ENCODE measurements around the gene SYPL1.

The SYPL1 gene

GRCh38 chr7:106108991-106109390 is 3.1 kb downstream of the SYPL1 start:
- no peak for TF ChIP-seq REST (IDR thresholded peaks at IDR 0.05; ENCODE audit: insufficient read depth in 1 of 2, low read depth in 2 of 2, low read length in 2 of 2)
- TF ChIP-seq POLR2AphosphoS5 (IDR thresholded peaks at IDR 0.05; ENCODE audit: low read depth, low read length): no peak
- TF ChIP-seq SIN3A (IDR thresholded peaks at IDR 0.05; ENCODE audit: borderline replicate concordance, insufficient read depth, low read length): no peak
- no peak for TF ChIP-seq FOXP2 (optimal IDR thresholded peaks at IDR 0.05; ENCODE audit: borderline replicate concordance, extremely low read depth, extremely low read length, insufficient read depth)
- TF ChIP-seq TAF1 (IDR thresholded peaks at IDR 0.05; ENCODE audit: borderline replicate concordance, insufficient read depth, low read length): no peak

GRCh38 chr7:106104721-106105260 is 7.3 kb downstream of the SYPL1 start:
- TF ChIP-seq TAF1 (IDR thresholded peaks at IDR 0.05; ENCODE audit: borderline replicate concordance, insufficient read depth, low read length) (no peak), POLR2AphosphoS5 (IDR thresholded peaks at IDR 0.05; ENCODE audit: low read depth, low read length) (no peak)

- TF ChIP-seq SIN3A (IDR thresholded peaks at IDR 0.05; ENCODE audit: borderline replicate concordance, insufficient read depth, low read length): no peak
- TF ChIP-seq FOXP2 (optimal IDR thresholded peaks at IDR 0.05; ENCODE audit: borderline replicate concordance, extremely low read depth, extremely low read length, insufficient read depth): no peak
- no peak for TF ChIP-seq POLR2AphosphoS5 (IDR thresholded peaks at IDR 0.05; ENCODE audit: low read depth, low read length)
- TF ChIP-seq REST (IDR thresholded peaks at IDR 0.05; ENCODE audit: insufficient read depth in 1 of 2, low read depth in 2 of 2, low read length in 2 of 2): no peak
- no peak for TF ChIP-seq TAF1 (IDR thresholded peaks at IDR 0.05; ENCODE audit: borderline replicate concordance, insufficient read depth, low read length)
Observed at GRCh38 chr7:106102387-106102966, 9.6 kb downstream of the SYPL1 start.

GRCh38 chr7:106101726-106102125 is 10.4 kb downstream of the SYPL1 start:
- no peak for TF ChIP-seq FOXP2 (optimal IDR thresholded peaks at IDR 0.05; ENCODE audit: borderline replicate concordance, extremely low read depth, extremely low read length, insufficient read depth)
- no peak for TF ChIP-seq SIN3A (IDR thresholded peaks at IDR 0.05; ENCODE audit: borderline replicate concordance, insufficient read depth, low read length)
- TF ChIP-seq REST (IDR thresholded peaks at IDR 0.05; ENCODE audit: insufficient read depth in 1 of 2, low read depth in 2 of 2, low read length in 2 of 2): no peak
- no peak for TF ChIP-seq POLR2AphosphoS5 (IDR thresholded peaks at IDR 0.05; ENCODE audit: low read depth, low read length)
- TF ChIP-seq TAF1 (IDR thresholded peaks at IDR 0.05; ENCODE audit: borderline replicate concordance, insufficient read depth, low read length): no peak

GRCh38 chr7:106100863-106101629 is 11.1 kb downstream of the SYPL1 start:
- no peak for TF ChIP-seq POLR2AphosphoS5 (IDR thresholded peaks at IDR 0.05; ENCODE audit: low read depth, low read length)
- no peak for TF ChIP-seq TAF1 (IDR thresholded peaks at IDR 0.05; ENCODE audit: borderline replicate concordance, insufficient read depth, low read length)
- no peak for TF ChIP-seq FOXP2 (optimal IDR thresholded peaks at IDR 0.05; ENCODE audit: borderline replicate concordance, extremely low read depth, extremely low read length, insufficient read depth)
- TF ChIP-seq REST (IDR thresholded peaks at IDR 0.05; ENCODE audit: insufficient read depth in 1 of 2, low read depth in 2 of 2, low read length in 2 of 2): no peak

Measured in PFSK-1 (cell line).